HFFc6 (cell line): Measurements from ENCODE around the gene IMPACT. TPM values are rescaled to one million over a fixed set of nuclear protein-coding genes. Genes with fewer than 3 reads are reported as not detected.

Experiments
- DNase-seq: peaks from one replicate; pipeline ENCODE4 v3.0.0-alpha.2; 2018
- H3K27ac Mint-ChIP-seq: 2 replicates; pipeline ENCODE4 v1.8.0; 2020; ENCODE audit warnings: mild to moderate bottlenecking, mixed read lengths
- H3K27me3 Mint-ChIP-seq: 2 replicates; pipeline ENCODE4 v1.8.0; 2021; ENCODE audit warnings: mild to moderate bottlenecking, moderate library complexity, mixed read lengths; ENCODE audit not compliant: insufficient read depth
- H3K36me3 Mint-ChIP-seq: 2 replicates; pipeline ENCODE4 v1.8.0; 2021; ENCODE audit warnings: low read depth, mixed read lengths
- H3K4me1 Mint-ChIP-seq: 2 replicates; pipeline ENCODE4 v1.8.0; 2020; ENCODE audit warnings: low read depth, mixed read lengths
- H3K4me3 Mint-ChIP-seq: 2 replicates; pipeline ENCODE4 v1.8.0; 2020; ENCODE audit warnings: mild to moderate bottlenecking, moderate library complexity, mixed read lengths
- H3K9me3 Mint-ChIP-seq: 2 replicates; pipeline ENCODE4 v1.8.0; 2020; ENCODE audit warnings: mild to moderate bottlenecking, mixed read lengths
- total RNA-seq, 6 experiments: library from RNA; stranded (reverse); fragmentation: NEBNext Ultra II Directional; extraction: Animal tissue kit (Norgen Biotek cat#: 25700); gene quantifications; 2 replicates in 1 of 6; 3 replicates in 5 of 6; pipeline ENCODE4 v1.2.3, GENCODE V29; 2021
- TF ChIP-seq, protein P1 (sequence below): fragments of 200-600 bp; sonication (generic); IDR thresholded peaks from 2 replicates; pipeline ENCODE4 v1.5.0; 2021; ENCODE audit warnings: antibody characterized with exemption, mild to moderate bottlenecking

The IMPACT gene
- total RNA-seq, 6 experiments from 2014 or later: 37.5 to 49.6 (median 45.6) TPM

DNA sequence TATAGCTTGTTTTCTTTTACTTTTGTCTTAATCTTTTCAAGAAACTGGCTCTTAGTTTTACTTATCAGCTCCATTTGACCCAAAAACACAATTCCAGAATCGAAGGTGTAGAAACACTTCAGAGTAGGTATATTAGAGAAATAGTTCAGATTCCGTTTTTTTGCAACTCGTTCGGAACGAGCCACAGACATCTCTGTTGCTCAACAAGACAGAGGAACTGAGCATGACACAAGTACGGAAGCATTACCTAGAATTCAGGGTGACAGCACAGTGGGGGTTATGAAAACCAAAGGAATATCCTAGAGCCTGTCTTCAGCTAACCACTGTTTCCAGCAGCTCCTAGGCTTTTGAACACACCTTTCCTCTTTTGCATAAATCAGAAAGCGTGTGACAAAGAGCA lies 39.0 kb downstream of the IMPACT start:
- no peaks in the 10 kb centered on the region for H3K9me3 Mint-ChIP-seq
- peaks cover 8% of the 10 kb centered on the region; the same call in 1 of the 2 replicates for H3K27me3 Mint-ChIP-seq
- DNase-seq: no peak
- H3K36me3 Mint-ChIP-seq: no peaks in the 10 kb centered on the region
- TF ChIP-seq, protein P1, sequence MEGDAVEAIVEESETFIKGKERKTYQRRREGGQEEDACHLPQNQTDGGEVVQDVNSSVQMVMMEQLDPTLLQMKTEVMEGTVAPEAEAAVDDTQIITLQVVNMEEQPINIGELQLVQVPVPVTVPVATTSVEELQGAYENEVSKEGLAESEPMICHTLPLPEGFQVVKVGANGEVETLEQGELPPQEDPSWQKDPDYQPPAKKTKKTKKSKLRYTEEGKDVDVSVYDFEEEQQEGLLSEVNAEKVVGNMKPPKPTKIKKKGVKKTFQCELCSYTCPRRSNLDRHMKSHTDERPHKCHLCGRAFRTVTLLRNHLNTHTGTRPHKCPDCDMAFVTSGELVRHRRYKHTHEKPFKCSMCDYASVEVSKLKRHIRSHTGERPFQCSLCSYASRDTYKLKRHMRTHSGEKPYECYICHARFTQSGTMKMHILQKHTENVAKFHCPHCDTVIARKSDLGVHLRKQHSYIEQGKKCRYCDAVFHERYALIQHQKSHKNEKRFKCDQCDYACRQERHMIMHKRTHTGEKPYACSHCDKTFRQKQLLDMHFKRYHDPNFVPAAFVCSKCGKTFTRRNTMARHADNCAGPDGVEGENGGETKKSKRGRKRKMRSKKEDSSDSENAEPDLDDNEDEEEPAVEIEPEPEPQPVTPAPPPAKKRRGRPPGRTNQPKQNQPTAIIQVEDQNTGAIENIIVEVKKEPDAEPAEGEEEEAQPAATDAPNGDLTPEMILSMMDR: no peak
- H3K4me1 Mint-ChIP-seq: no peaks in the 10 kb centered on the region
- H3K27ac Mint-ChIP-seq: no peak overlapping the region
- H3K4me3 Mint-ChIP-seq: no peak overlapping the region

DNA sequence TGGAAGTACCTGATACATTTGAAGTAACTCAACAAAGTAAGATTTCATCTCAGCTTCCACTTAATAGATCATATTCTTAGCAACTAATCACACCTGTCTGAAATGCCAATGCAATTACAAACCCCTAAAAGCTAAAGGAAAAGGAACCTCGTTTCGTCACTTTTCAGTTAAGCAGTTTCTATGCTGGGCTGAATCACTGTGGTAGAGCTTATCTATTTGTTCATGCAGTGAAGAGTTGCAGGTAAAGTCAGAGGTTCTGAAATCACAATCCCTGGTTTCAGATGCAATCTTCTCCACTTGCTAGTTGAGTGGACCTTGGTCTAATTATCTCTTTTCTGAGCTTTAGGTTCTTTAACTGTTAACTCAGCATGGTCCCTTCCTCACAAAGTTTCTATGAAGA lies 40.3 kb downstream of the IMPACT start:
- no peak for DNase-seq
- Mint-ChIP-seq H3K4me1 (no peaks in the 10 kb centered on the region), H3K9me3 (no peaks in the 10 kb centered on the region), H3K27me3 (peaks cover 8% of the 10 kb centered on the region; the same call in 1 of the 2 replicates), H3K36me3 (no peaks in the 10 kb centered on the region), H3K4me3 (no peak overlapping the region), H3K27ac (no peak overlapping the region)
- TF ChIP-seq, protein P1: no peak

DNA sequence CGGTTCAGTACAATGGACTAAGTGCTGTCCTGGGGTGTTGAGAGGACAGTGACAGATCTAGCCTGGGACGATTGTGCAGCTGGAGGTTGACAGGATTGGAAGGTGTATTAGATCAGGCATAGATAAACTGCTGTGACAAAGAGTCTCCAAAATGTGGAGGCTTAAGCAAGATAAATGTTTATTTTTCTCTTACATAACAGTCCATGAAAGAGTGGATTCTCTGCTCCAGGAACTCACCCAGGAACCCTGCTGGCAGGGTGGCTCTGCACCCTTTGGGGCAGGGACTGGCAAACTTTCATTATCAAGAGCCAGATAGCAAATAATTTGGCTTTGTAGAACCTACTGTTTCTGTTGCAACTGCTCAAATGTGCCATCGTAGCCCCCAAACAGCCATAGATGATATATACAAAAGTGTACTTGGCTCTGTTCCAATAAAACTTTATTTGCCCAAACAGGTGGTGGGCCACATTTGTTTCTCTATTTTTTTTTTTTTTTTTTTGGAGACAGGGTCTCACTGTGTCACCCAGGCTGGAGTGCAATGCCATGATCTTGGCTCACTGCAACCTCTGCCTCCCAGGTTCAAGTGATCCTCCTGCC lies 43.6 kb downstream of the IMPACT start:
- no peak for DNase-seq
- Mint-ChIP-seq H3K4me3 (no peak overlapping the region), H3K9me3 (no peaks in the 10 kb centered on the region), H3K27ac (no peak overlapping the region), H3K4me1 (peaks cover 6% of the 10 kb centered on the region; the same call in 1 of the 2 replicates), H3K27me3 (peaks cover 8% of the 10 kb centered on the region), H3K36me3 (no peaks in the 10 kb centered on the region)
- TF ChIP-seq, protein P1: no peak

- no peak for DNase-seq
- no peak overlapping the region for H3K4me3 Mint-ChIP-seq
- H3K4me1 Mint-ChIP-seq: peaks cover 6% of the 10 kb centered on the region; the same call in 1 of the 2 replicates
- no peak overlapping the region for H3K27ac Mint-ChIP-seq
- H3K27me3 Mint-ChIP-seq: peaks cover 6% of the 10 kb centered on the region
- H3K9me3 Mint-ChIP-seq: no peaks in the 10 kb centered on the region
- TF ChIP-seq, protein P1: no peak
- H3K36me3 Mint-ChIP-seq: no peaks in the 10 kb centered on the region
These were observed 44.3 kb downstream of the IMPACT start for GRCh38 chr18:24470805-24471204.

DNA sequence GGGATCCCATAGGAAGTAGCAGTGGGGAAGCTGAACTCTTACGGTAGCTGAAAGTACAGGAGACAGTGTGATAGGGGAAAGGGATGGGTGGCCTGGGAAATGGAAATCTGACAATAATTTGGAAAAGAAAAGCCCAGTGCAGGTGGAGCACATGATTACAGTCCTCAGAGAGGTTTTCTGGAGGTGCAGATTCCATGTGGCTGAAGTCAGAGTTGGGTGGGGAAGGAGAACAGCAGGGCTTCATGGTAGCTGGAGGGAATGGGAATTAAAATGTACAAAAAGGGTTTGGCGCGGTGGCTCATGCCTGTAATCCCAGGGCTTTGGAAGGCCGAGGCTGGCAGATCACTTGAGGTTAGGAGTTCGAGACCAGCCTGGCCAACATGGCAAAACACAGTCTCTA lies 46.1 kb downstream of the IMPACT start:
- peaks cover 6% of the 10 kb centered on the region; the same call in 1 of the 2 replicates for H3K4me1 Mint-ChIP-seq
- H3K36me3 Mint-ChIP-seq: no peaks in the 10 kb centered on the region
- H3K9me3 Mint-ChIP-seq: no peaks in the 10 kb centered on the region
- TF ChIP-seq, protein P1: no peak
- H3K27me3 Mint-ChIP-seq: peaks cover 3% of the 10 kb centered on the region
- H3K4me3 Mint-ChIP-seq: no peak overlapping the region
- no peak for DNase-seq
- H3K27ac Mint-ChIP-seq: no peak overlapping the region
